ENCODE data around the gene MIEF1.

The MIEF1 gene

GRCh38 chr22:39502109-39502788 lies at the start of gene MIEF1:
Gene MIEF1 (plus strand): TSS chr22:39502290. CDS start chr22:39511295, 9,005 bp downstream.
- DNase-seq, result no peak

GRCh38 chr22:39452740-39453040 lies 49.4 kb upstream of the MIEF1 start:
- DNase-seq, result no peak

GRCh38 chr22:39453765-39454378 lies 48.2 kb upstream of the MIEF1 start:
- DNase-seq, result no peak

- no peak for DNase-seq
Measured at GRCh38 chr22:39454385-39454871, 47.7 kb upstream of the MIEF1 start.

GRCh38 chr22:39456522-39457197 lies 45.4 kb upstream of the MIEF1 start, which contains the start of gene MGAT3:
Gene MGAT3 (plus strand): TSS chr22:39457012. CDS start chr22:39487348, 30,336 bp downstream.
- DNase-seq, result no peak

- no peak for DNase-seq
Measured at GRCh38 chr22:39457198-39457555, 44.9 kb upstream of the MIEF1 start.

- no peak for DNase-seq
Measured at GRCh38 chr22:39457556-39458443, 44.3 kb upstream of the MIEF1 start.

- DNase-seq, result no peak
Measured at GRCh38 chr22:39458444-39459083, 43.5 kb upstream of the MIEF1 start.

- DNase-seq, result no peak
Measured at GRCh38 chr22:39459681-39460080, 42.4 kb upstream of the MIEF1 start.

GRCh38 chr22:39462443-39463221 lies 39.5 kb upstream of the MIEF1 start:
- no peak for DNase-seq

GRCh38 chr22:39463277-39463676 lies 38.8 kb upstream of the MIEF1 start:
- no peak for DNase-seq

- DNase-seq, result no peak
Measured at GRCh38 chr22:39463931-39464390, 38.1 kb upstream of the MIEF1 start.

- no peak for DNase-seq
Measured at GRCh38 chr22:39466228-39467006, 35.7 kb upstream of the MIEF1 start.

GRCh38 chr22:39467390-39467895 lies 34.6 kb upstream of the MIEF1 start:
- no peak for DNase-seq

GRCh38 chr22:39468487-39469325 lies 33.4 kb upstream of the MIEF1 start:
- DNase-seq, result no peak

GRCh38 chr22:39469326-39469680 lies 32.8 kb upstream of the MIEF1 start:
- DNase-seq, result no peak

- DNase-seq, result no peak
Measured at GRCh38 chr22:39469681-39470450, 32.2 kb upstream of the MIEF1 start.

GRCh38 chr22:39470451-39471291 lies 31.4 kb upstream of the MIEF1 start:
- DNase-seq, result no peak

Measured in SIG-M5 (cell line).